ENCODE results near the gene ACOX3. TPM values are rescaled to one million over a fixed set of nuclear protein-coding genes. Genes with fewer than 3 reads are reported as not detected.

Gene ACOX3
- total RNA-seq, 6 experiments from 2014 or later = 18.6 to 23.2 (median 19.9) TPM

GRCh38 chr4:8394061-8394519 lies 46.4 kb downstream of the ACOX3 start:
- H3K9me3 Mint-ChIP-seq = no peaks in the 10 kb centered on the region
- TF ChIP-seq CTCF (IDR thresholded peaks at IDR 0.05) = no peak
- DNase-seq = no peak
- peak overlapping the region; percentile 89 for H3K27ac Mint-ChIP-seq
- H3K36me3 Mint-ChIP-seq (ENCODE audit: low read depth) = peaks cover 21% of the 10 kb centered on the region
- H3K4me3 Mint-ChIP-seq = peak overlapping the region; percentile 73
- H3K4me1 Mint-ChIP-seq (ENCODE audit: low read depth) = peaks cover 36% of the 10 kb centered on the region
- no peaks in the 10 kb centered on the region; the same call in none of the 2 replicates for H3K27me3 Mint-ChIP-seq (ENCODE audit: insufficient read depth)

- Mint-ChIP-seq H3K4me1 (ENCODE audit: low read depth) (peaks cover 36% of the 10 kb centered on the region), H3K27me3 (ENCODE audit: insufficient read depth) (no peaks in the 10 kb centered on the region; the same call in 1 of the 2 replicates), H3K27ac (peak overlapping the region; percentile 89), H3K36me3 (ENCODE audit: low read depth) (peaks cover 18% of the 10 kb centered on the region), H3K4me3 (peak overlapping the region; percentile 73), H3K9me3 (no peaks in the 10 kb centered on the region)
- peak; percentile 40; the same call in 1 of the 2 replicates for TF ChIP-seq CTCF (IDR thresholded peaks at IDR 0.05)
- DNase-seq = peak; percentile 99
Observed at GRCh38 chr4:8393593-8394038, 46.9 kb downstream of the ACOX3 start.

GRCh38 chr4:8392591-8393190 lies 47.8 kb downstream of the ACOX3 start:
- Mint-ChIP-seq H3K4me3 (0 out of 2 replicates have a peak overlapping the region, but pooled peaks have one; percentile 20), H3K27me3 (ENCODE audit: insufficient read depth) (no peaks in the 10 kb centered on the region; the same call in 1 of the 2 replicates), H3K36me3 (ENCODE audit: low read depth) (peaks cover 12% of the 10 kb centered on the region; the same call in 1 of the 2 replicates), H3K9me3 (no peaks in the 10 kb centered on the region), H3K27ac (peak overlapping the region; percentile 89), H3K4me1 (ENCODE audit: low read depth) (peaks cover 36% of the 10 kb centered on the region)
- no peak for DNase-seq
- TF ChIP-seq CTCF (IDR thresholded peaks at IDR 0.05) = no peak

- H3K27ac Mint-ChIP-seq = 0 out of 2 replicates have a peak overlapping the region, but pooled peaks have one; percentile 89
- H3K4me1 Mint-ChIP-seq (ENCODE audit: low read depth) = peaks cover 36% of the 10 kb centered on the region
- peak; percentile 55 for DNase-seq
- TF ChIP-seq CTCF (IDR thresholded peaks at IDR 0.05) = no peak
- H3K9me3 Mint-ChIP-seq = no peaks in the 10 kb centered on the region
- no peaks in the 10 kb centered on the region for H3K27me3 Mint-ChIP-seq (ENCODE audit: insufficient read depth)
- H3K4me3 Mint-ChIP-seq = no peak overlapping the region; the same call in 1 of the 2 replicates
- H3K36me3 Mint-ChIP-seq (ENCODE audit: low read depth) = peaks cover 12% of the 10 kb centered on the region; the same call in 1 of the 2 replicates
Observed at GRCh38 chr4:8391972-8392371, 48.6 kb downstream of the ACOX3 start.

GRCh38 chr4:8391071-8391470 lies 49.5 kb downstream of the ACOX3 start:
- Mint-ChIP-seq H3K4me1 (ENCODE audit: low read depth) (peaks cover 36% of the 10 kb centered on the region), H3K9me3 (no peaks in the 10 kb centered on the region), H3K27me3 (ENCODE audit: insufficient read depth) (no peaks in the 10 kb centered on the region), H3K4me3 (no peak overlapping the region), H3K36me3 (ENCODE audit: low read depth) (peaks cover 12% of the 10 kb centered on the region; the same call in 1 of the 2 replicates), H3K27ac (no peak overlapping the region)
- no peak for DNase-seq
- TF ChIP-seq CTCF (IDR thresholded peaks at IDR 0.05) = no peak

All from HFFc6 (cell line).